H1 (cell line): ENCODE results near the gene VWF. TPM values are rescaled to one million over a fixed set of nuclear protein-coding genes. Genes with fewer than 3 reads are reported as not detected.

Experiments
- CTCF ChIA-PET: fragments of 300-600 bp; sonication (Branson Sonifier 250); formaldehyde crosslinking; loops from one replicate; lab custom pipeline; 2021; ENCODE audit not compliant: partially characterized antibody; lab: Charles Lee
- POLR2A ChIA-PET: fragments of 300-600 bp; sonication (Branson Sonifier 250); formaldehyde crosslinking; loops from one replicate; lab custom pipeline; 2021; ENCODE audit warnings: inconsistent platforms; ENCODE audit not compliant: partially characterized antibody; lab: Charles Lee
- DNase-seq, 2 experiments: peaks; one replicate each; pipeline versions ENCODE4 v3.0.0 to v3.0.0-alpha.2; 2010 to 2022; ENCODE audit warnings: low spot score in 2 of 2, low read depth in 1 of 2, mixed read lengths in 1 of 2
- FAIRE-seq: peaks from 2 replicates; lab custom pipeline; 2011; peaks lifted over from hg19 to GRCh38; lab: Jason Lieb, UNC
- H2AFZ ChIP-seq: 2 replicates; pipeline ENCODE4 v1.8.1; 2012; ENCODE audit warnings: low read length, inconsistent platforms
- H2AK5ac ChIP-seq: 2 replicates; pipeline ENCODE4 v1.6.1; 2013; ENCODE audit warnings: low read depth, low read length
- H2BK120ac ChIP-seq: replicated peaks from 2 replicates; pipeline ENCODE3; 2013; ENCODE audit warnings: low read depth, low read length, inconsistent platforms
- H2BK12ac ChIP-seq: 2 replicates; pipeline ENCODE4 v1.6.1; 2013; ENCODE audit warnings: low read depth, low read length
- H2BK15ac ChIP-seq: 2 replicates; pipeline ENCODE4 v1.6.1; 2013; ENCODE audit warnings: low read length
- H2BK20ac ChIP-seq: 2 replicates; pipeline ENCODE4 v1.6.1; 2013; ENCODE audit warnings: low read length
- H2BK5ac ChIP-seq: 2 replicates; pipeline ENCODE4 v1.6.1; 2013; ENCODE audit warnings: low read depth, low read length
- H3K14ac ChIP-seq: 2 replicates; pipeline ENCODE4 v1.6.1; 2013; ENCODE audit warnings: inconsistent platforms; ENCODE audit not compliant: insufficient read length
- H3K18ac ChIP-seq: 2 replicates; pipeline ENCODE4 v1.6.1; 2013; ENCODE audit warnings: low read length; ENCODE audit errors: extremely low read depth
- H3K23ac ChIP-seq: 2 replicates; pipeline ENCODE4 v1.6.1; 2013; ENCODE audit warnings: inconsistent platforms; ENCODE audit not compliant: insufficient read length
- H3K23me2 ChIP-seq: 2 replicates; pipeline ENCODE4 v1.6.1; 2013; ENCODE audit warnings: low read depth, low read length
- H3K27ac ChIP-seq: 2 replicates; pipeline ENCODE4 v1.6.1; 2011; ENCODE audit warnings: low read depth, low read length, inconsistent platforms
- H3K27me3 ChIP-seq, 4 experiments: replicated peaks in 1 of 4; 1 replicate in 1 of 4; 2 replicates in 3 of 4; pipeline versions ENCODE4 v1.6.1 to v1.8.1; 2011 to 2013; ENCODE audit warnings: low read length in 3 of 4, mild to moderate bottlenecking in 3 of 4, inconsistent platforms in 2 of 4, mixed read lengths in 2 of 4, moderate library complexity in 1 of 4; ENCODE audit not compliant: control insufficient read depth in 3 of 4, insufficient read depth in 3 of 4; ENCODE audit errors: extremely low read depth in 1 of 4
- H3K36me3 ChIP-seq, 4 experiments: 2 replicates each; pipeline versions ENCODE4 v1.6.1 to v1.8.1; 2011 to 2013; ENCODE audit warnings: mild to moderate bottlenecking in 4 of 4, low read length in 3 of 4, moderate library complexity in 2 of 4, control low read depth in 1 of 4, inconsistent platforms in 1 of 4; ENCODE audit not compliant: insufficient read depth in 4 of 4, control insufficient read depth in 2 of 4
- H3K4ac ChIP-seq: replicated peaks from 2 replicates; pipeline ENCODE3; 2013; ENCODE audit warnings: low read length, low read depth, mixed read lengths, inconsistent platforms; ENCODE audit not compliant: insufficient read length
- H3K4me1 ChIP-seq, 4 experiments: replicated peaks in 1 of 4; 1 replicate in 1 of 4; 2 replicates in 3 of 4; pipeline versions ENCODE4 v1.6.1 to v1.8.1; 2011 to 2013; ENCODE audit warnings: low read length in 3 of 4, inconsistent platforms in 2 of 4, mixed read lengths in 1 of 4; ENCODE audit not compliant: insufficient read depth in 4 of 4, control insufficient read depth in 3 of 4
- H3K4me2 ChIP-seq, 2 experiments: 2 replicates each; pipeline versions ENCODE4 v1.6.1 to v1.8.1; 2011 to 2013; ENCODE audit warnings: low read depth in 2 of 2, low read length in 2 of 2, control low read depth in 1 of 2, inconsistent platforms in 1 of 2, mild to moderate bottlenecking in 1 of 2; ENCODE audit not compliant: insufficient read depth in 1 of 2
- H3K4me3 ChIP-seq, 4 experiments: fragments of 200-600, 300-600 bp in 1 of 4; sonication (generic), shearing (Covaris generic), sonication (Bioruptor Twin) in 1 of 4; 2 replicates each; pipeline versions ENCODE4 v1.5.1 to v1.8.1; 2011 to 2016; ENCODE audit warnings: low read length in 4 of 4, low read depth in 3 of 4, control low read depth in 2 of 4, inconsistent platforms in 2 of 4, mild to moderate bottlenecking in 2 of 4, mixed read lengths in 1 of 4, moderate library complexity in 1 of 4; ENCODE audit not compliant: insufficient read depth in 2 of 4; ENCODE audit errors: extremely low read depth in 1 of 4
- H3K56ac ChIP-seq: replicated peaks from 2 replicates; pipeline ENCODE3; 2013; ENCODE audit warnings: low read depth, mild to moderate bottlenecking, mixed read lengths, low read length, inconsistent platforms; ENCODE audit not compliant: insufficient read length
- H3K79me1 ChIP-seq: 2 replicates; pipeline ENCODE4 v1.6.1; 2013; ENCODE audit warnings: low read depth, low read length, control low read depth
- H3K79me2 ChIP-seq, 2 experiments: 2 replicates each; pipeline versions ENCODE4 v1.6.1 to v1.8.1; 2012 to 2013; ENCODE audit warnings: low read length in 2 of 2, mild to moderate bottlenecking in 2 of 2, inconsistent platforms in 1 of 2; ENCODE audit not compliant: insufficient read depth in 2 of 2, control insufficient read depth in 1 of 2
- H3K9ac ChIP-seq, 4 experiments: replicated peaks in 1 of 4; 1 replicate in 1 of 4; 2 replicates in 3 of 4; pipeline versions ENCODE4 v1.6.1 to v1.8.1; 2011 to 2013; ENCODE audit warnings: low read depth in 3 of 4, low read length in 3 of 4, control low read depth in 2 of 4, mild to moderate bottlenecking in 2 of 4, moderate library complexity in 2 of 4, inconsistent platforms in 1 of 4; ENCODE audit errors: extremely low read depth in 1 of 4
- H3K9me3 ChIP-seq, 2 experiments: 2 replicates each; pipeline versions ENCODE4 v1.6.1 to v1.8.1; 2012 to 2013; ENCODE audit warnings: mild to moderate bottlenecking in 2 of 2, moderate library complexity in 2 of 2, control low read depth in 1 of 2, inconsistent platforms in 1 of 2, low read depth in 1 of 2, low read length in 1 of 2, mixed read lengths in 1 of 2; ENCODE audit not compliant: insufficient read depth in 2 of 2
- H4K20me1 ChIP-seq, 2 experiments: replicated peaks in 1 of 2; 2 replicates each; pipeline versions ENCODE3 to v1.8.1; 2011 to 2013; ENCODE audit warnings: inconsistent platforms in 2 of 2, low read length in 2 of 2, mild to moderate bottlenecking in 1 of 2; ENCODE audit not compliant: insufficient read depth in 2 of 2, control insufficient read depth in 1 of 2
- H4K5ac ChIP-seq: 2 replicates; pipeline ENCODE4 v1.6.1; 2013; ENCODE audit warnings: low read length, low read depth, mixed read lengths, inconsistent platforms; ENCODE audit not compliant: insufficient read length
- H4K8ac ChIP-seq: 2 replicates; pipeline ENCODE4 v1.8.0; 2013; ENCODE audit warnings: mild to moderate bottlenecking, moderate library complexity, low read length, inconsistent platforms; ENCODE audit not compliant: insufficient read depth; ENCODE audit errors: extremely low read depth
- H4K91ac ChIP-seq: replicated peaks from 2 replicates; pipeline ENCODE3; 2013; ENCODE audit warnings: low read length, mixed read lengths, inconsistent platforms; ENCODE audit not compliant: insufficient read length
- CBX5 ChIP-seq: fragments of 300-800, 300-1000 bp; sonication (generic); IDR thresholded peaks from 2 replicates; pipeline ENCODE4 v1.7.1; 2016; ENCODE audit warnings: antibody characterized with exemption, low read length, low read depth
- whole genome bisulfite sequencing, 2 experiments: shearing (Covaris generic) in 1 of 2; methylation state at CpG; one replicate each; pipeline versions ENCODE4 v1.1.6 to v1.1.7; 2013 to 2015; ENCODE audit warnings: low lambda C conversion rate in 2 of 2, mixed read lengths in 2 of 2, inconsistent platforms in 1 of 2, low coverage in 1 of 2, missing lambda C conversion rate in 1 of 2; ENCODE audit not compliant: insufficient replicate concordance in 2 of 2, insufficient coverage in 1 of 2, insufficient read length in 1 of 2; ENCODE audit errors: extremely low coverage in 1 of 2, missing lambda C conversion rate in 1 of 2; 5-methylcytosine and 5-hydroxymethylcytosine counted together
- polyA plus RNA-seq, 7 experiments: library from polyadenylated mRNA; depleted of rRNA in 3 of 7; stranded (reverse) in 5 of 7; unstranded in 2 of 7; fragments of >200 nt in 5 of 7; fragments of 200-250 nt in 2 of 7; gene quantifications; 1 replicate in 5 of 7; 2 replicates in 1 of 7; 4 replicates in 1 of 7; pipeline versions ENCODE4 v1.2.1 to v1.2.3, GENCODE V29; 2011 to 2013; ENCODE audit warnings: missing spikeins in 2 of 7, mixed read lengths in 2 of 7
- total RNA-seq: library from RNA; stranded (reverse); fragmentation: NEBNext Ultra II Directional; extraction: Animal tissue kit (Norgen Biotek cat#: 25700); gene quantifications from 2 replicates; pipeline ENCODE4 v1.2.1, GENCODE V29; 2021

The VWF gene
- total and polyA plus RNA-seq, 2 of the 8 experiments (the other 6 are each of a cell fraction or from before 2014, with no cell fraction given), result 0.39 to 0.60 TPM

DNA sequence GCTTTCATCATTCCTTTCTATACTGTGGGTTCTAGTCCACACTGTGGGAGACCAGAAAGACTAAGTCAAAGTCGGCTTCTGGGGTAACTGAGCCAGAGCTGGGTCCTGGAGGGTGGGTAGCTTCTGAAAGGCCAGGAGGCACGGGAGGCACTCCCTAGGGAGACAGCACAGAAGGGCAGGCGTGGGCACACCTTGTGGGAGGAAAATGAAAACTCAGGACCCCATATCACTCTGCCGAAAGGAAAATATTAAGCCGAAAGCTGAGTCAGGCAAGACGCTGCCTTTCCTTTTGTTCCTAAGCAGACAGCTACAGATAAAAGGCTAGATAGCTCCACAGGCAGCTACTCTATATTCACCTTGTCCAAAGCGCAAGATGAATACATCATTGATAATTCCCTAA is 200.1 kb downstream of the VWF start:
- Histone ChIP-seq H2AK5ac (no peak overlapping the region), H3K27me3 (no peaks in the 10 kb centered on the region), H3K4me2 (no peak overlapping the region), H2BK12ac (no peak overlapping the region), H3K4me3 (no peak overlapping the region), H3K27ac (no peak overlapping the region), H3K56ac (no peak overlapping the region), H3K14ac (no peak overlapping the region), H3K4ac (no peak overlapping the region), H4K8ac (no peak overlapping the region), H4K91ac (no peak overlapping the region), H3K36me3 (no peaks in the 10 kb centered on the region), H3K79me2 (no peaks in the 10 kb centered on the region), H3K4me1 (no peaks in the 10 kb centered on the region), H4K20me1 (no peaks in the 10 kb centered on the region), H4K5ac (no peak overlapping the region), H3K79me1 (no peaks in the 10 kb centered on the region), H3K23ac (no peak overlapping the region), H2BK15ac (no peak overlapping the region), H2BK20ac (no peak overlapping the region), H3K23me2 (peaks cover 4% of the 10 kb centered on the region; the same call in 1 of the 2 replicates), H2BK5ac (no peak overlapping the region), H3K9me3 (no peaks in the 10 kb centered on the region), H3K18ac (no peak overlapping the region), H2BK120ac (no peak overlapping the region), H3K9ac (no peak overlapping the region), H2AFZ (no peak overlapping the region)
- CTCF ChIA-PET, result interaction anchor here (0.6 to 2.5 kb wide), 7 partner anchors 10 to 836 kb away, joined by 3 to 8 read pairs (median 4); no protein-coding TSS in a partner anchor
- no peak for TF ChIP-seq CBX5
- POLR2A ChIA-PET, result interaction anchor here (1.3 kb wide), 1 partner anchor 21 kb away, joined by 4 read pairs; the partner anchor contains the start of gene ANO2
- FAIRE-seq (no peak), DNase-seq (no peak)
- 89% methylated on average over 7 of the region's 7 CpGs; no CpG with 5 or more reads in 1 of the 2 experiments for WGBS, 2 experiments
